Stimulated activated CD8-positive, alpha-beta memory T cell treated with anti-CD3 and anti-CD28 coated beads, Interleukin-15, amount 100 ng/mL, for 48 hours (primary cell): ENCODE results near the gene AMMECR1L.
"Not testable (repeated sequence)": the region's sequence is repeated elsewhere in the genome, so short reads cannot be mapped to it uniquely, and the experiment has no call there.

Experiments used
- DNase-seq, 2 donors: peaks; one replicate each; pipeline ENCODE4 v3.0.0-alpha.2; 2020; ENCODE audit warnings: low read depth in 2 of 2

The AMMECR1L gene

GRCh38 chr2:127885780-127886592, at the start of gene AMMECR1L:
Gene AMMECR1L, minus strand, starts transcription at chr2:127885956. Its CDS starts 11,722 bp downstream, at chr2:127874234.
- peak; percentile 59 to 62 for DNase-seq

- no peak for DNase-seq
These were observed 49.6 kb upstream of the AMMECR1L start for GRCh38 chr2:127935337-127935736.

GRCh38 chr2:127932199-127932876, 46.6 kb upstream of the AMMECR1L start:
- DNase-seq: no peak

DNA sequence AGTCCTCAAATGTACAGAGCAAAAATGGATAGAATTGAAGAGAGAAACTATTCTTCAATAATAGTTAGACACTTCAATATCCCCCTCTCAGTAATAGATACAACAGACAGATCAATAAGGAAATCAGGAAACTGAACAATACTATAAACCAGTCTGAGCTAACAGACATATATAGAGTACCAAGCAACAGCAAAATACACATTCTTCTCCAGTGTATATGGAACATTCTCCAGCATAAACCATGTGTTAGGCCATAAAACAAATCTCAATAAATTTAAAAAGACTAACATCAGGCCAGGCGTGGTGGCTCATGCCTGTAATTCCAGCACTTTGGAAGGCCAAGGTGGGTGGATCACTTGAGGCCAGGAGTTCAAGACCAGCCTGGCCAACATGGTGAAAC, 43.7 kb upstream of the AMMECR1L start:
- no peak for DNase-seq

GRCh38 chr2:127927384-127927783, 41.6 kb upstream of the AMMECR1L start:
- no peak for DNase-seq

DNA sequence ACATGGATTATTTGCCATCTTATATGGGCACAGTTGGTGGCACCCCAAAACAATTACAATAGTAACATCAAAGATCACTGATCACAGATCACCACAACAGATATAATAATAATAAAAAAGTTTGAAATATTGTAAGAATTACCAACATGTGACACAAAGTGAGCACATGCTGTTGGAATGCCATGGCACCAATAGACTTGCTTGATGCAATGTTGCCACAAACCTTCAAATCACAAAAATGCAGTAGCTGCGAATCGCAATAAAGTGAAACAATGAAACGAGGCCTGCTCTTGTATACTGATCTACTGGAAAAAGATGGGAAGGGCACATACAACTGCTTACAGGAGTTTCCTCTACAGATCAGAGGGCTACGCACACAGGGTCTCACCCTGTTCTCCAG, 32.2 kb upstream of the AMMECR1L start:
- no peak for DNase-seq

- no peak for DNase-seq
These were observed 28.2 kb upstream of the AMMECR1L start for GRCh38 chr2:127913808-127914457.

DNA sequence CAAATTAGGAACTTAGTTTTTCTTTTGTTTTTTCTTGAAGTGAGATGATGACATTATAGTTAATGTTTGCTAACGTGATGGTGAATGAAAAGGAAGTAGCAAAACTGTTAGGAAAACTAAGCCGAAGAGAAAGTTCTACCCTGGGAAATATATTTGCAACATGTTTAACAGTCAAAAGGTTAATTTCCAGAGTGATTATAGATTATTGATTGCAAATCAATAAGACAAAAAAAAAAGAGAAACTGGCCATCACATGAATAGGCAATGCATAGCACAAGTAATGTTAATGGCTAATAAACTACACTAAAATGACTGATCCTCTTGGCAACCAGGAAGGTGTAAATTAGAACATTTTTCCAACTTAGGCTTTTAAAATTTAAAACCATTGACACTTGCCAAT, 26.0 kb upstream of the AMMECR1L start:
- no peak for DNase-seq

DNA sequence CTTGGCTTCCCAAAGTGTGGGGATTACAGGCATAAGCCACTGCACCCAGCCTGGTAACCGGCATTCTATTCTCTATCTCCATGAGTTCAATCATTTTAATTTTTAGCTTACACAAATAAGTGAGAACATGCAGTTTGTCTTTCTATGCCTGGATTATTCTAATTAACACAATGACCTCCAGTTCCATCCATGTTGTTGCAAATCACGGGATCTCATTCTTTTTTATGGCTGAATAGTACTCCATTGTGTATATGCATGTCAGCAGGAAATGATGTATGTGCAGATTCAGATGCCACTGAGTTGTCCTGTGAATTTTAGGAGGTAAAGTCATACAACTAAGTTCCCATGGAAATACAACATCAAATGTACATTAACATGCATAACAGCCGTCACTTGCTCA, 24.7 kb upstream of the AMMECR1L start:
- no peak for DNase-seq

DNA sequence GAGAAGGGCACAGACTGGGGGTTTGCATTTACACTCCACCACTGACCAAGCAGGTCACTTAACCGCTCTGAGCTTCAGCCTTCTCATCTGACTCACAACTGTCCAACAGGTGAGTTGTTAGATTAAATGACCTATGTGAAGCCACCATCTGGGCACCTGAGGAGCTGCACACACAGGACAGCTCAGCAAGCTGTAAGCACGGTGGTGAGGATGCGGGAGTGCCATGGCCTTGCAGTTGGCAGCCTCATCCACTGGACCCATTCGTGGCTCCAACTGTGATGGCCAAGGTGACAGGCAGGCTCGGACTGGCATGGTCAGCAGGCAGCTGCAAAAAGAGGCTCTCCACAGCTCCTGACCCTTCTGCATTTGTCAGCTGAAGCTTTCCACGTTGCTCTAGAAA, 23.3 kb upstream of the AMMECR1L start:
- DNase-seq: no peak

- DNase-seq: not testable (repeated sequence)
These were observed 22.1 kb upstream of the AMMECR1L start for GRCh38 chr2:127907733-127908400.

- DNase-seq: no peak
These were observed 20.6 kb upstream of the AMMECR1L start for GRCh38 chr2:127906206-127906926.

- no peak for DNase-seq
These were observed 15.7 kb upstream of the AMMECR1L start for GRCh38 chr2:127901339-127902056.

- no peak for DNase-seq
These were observed 11.9 kb upstream of the AMMECR1L start for GRCh38 chr2:127897531-127898211.

DNA sequence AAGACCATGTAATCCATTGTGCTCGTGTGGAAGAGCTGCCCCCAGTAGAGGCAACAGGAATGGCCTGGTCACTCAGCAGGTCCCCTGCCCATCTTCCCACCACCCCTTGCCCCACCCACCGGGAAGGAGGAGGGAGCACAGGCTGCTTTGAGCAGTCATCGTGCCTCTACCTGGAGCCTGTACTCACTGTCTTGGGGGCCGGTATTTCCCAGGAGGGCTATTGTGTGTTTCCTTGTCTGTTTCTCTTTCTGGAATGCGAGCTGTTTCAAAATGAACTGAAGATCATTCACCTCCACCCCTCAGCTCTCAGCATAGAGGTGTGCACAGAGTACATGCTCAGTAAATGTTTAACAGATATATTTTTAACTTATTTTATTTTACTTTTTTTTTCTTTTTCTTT, 7.7 kb upstream of the AMMECR1L start:
- DNase-seq: no peak

GRCh38 chr2:127893033-127893432, 7.3 kb upstream of the AMMECR1L start:
- no peak for DNase-seq

DNA sequence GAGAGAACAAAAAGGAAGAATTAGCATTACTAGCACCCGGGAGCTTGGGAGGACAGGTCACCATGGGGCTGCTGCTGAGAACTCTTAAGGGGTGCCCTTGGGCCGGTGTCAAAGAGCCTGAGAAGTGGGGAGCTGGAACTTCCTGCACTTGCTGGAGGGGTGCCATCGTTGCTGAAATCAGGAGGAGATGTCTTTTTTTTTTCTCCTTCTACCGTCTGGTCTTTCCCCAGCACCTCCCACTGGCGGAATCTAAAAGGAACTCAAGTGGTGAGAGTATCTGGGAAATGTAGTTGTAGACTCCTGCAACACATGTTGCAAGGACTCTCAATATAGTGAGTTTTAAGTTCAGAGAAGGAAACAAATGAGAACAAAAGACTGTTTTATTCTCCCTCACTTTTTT, 6.1 kb upstream of the AMMECR1L start:
- DNase-seq: no peak

DNA sequence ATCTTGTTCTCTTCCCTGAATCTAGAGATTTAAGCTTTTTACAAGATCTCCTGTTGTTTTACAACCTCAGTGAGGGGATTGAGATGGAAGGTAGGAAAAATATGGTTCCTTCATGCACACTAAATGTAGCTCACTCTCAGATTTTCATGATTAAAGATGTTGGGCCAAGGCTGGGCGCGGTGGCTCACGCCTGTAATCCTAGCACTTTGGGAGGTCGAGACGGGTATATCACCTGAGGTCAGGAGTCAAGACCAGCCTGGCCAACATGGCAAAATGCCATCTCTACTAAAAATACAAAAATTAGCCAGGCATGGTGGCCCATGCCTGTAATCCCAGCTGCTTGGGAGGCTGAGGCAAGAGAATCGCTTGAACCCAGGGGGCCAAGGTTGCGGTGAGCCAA, 5.0 kb upstream of the AMMECR1L start:
- not testable (repeated sequence) for DNase-seq

DNA sequence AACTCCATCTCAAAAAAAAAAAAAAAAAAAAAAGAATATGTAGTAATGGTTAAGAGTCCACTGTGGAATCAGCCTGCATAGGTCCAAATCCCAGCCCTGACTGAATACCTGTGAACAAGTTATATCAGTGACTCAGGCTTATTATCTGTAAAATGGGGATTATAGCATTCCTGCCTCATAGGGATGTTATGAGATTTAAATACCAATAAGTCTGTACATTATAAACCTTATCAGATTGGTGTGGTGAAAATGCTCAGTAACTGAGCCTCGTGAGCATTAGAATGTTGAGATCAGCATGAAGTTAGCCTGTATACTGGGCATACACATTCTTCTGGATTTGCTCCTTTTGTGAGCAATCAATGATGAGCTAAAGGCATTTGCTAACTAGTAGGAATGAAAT, 3.0 kb upstream of the AMMECR1L start:
- DNase-seq: no peak

DNA sequence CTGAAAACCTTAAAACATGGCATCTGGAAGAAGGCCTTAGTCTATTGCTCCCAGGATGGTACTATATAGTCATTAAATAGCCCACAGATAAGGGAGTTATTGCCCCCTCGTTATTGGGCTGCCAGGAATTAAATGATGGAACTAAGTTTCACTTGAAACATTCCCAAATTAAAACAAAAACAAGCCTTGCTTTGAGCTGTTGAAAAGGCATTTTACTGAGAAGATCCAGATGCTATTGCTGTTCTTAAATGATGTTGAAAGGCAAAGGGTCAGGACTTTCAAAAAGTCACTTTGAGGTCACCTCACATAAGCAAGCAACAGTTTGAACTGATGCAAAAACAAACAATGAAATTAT, 2.0 kb upstream of the AMMECR1L start:
- DNase-seq: no peak
